Mesangial cell (primary cell): Measurements from ENCODE around the gene SOD3. TPM values are rescaled to one million over a fixed set of nuclear protein-coding genes. Genes with fewer than 3 reads are reported as not detected.

Experiments used
- total RNA-seq: library from RNA; depleted of rRNA; stranded (reverse); fragments of >200 nt; gene quantifications from 2 replicates; pipeline ENCODE4 v1.2.3, GENCODE V29; 2015

Gene SOD3, protein sequence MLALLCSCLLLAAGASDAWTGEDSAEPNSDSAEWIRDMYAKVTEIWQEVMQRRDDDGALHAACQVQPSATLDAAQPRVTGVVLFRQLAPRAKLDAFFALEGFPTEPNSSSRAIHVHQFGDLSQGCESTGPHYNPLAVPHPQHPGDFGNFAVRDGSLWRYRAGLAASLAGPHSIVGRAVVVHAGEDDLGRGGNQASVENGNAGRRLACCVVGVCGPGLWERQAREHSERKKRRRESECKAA
- 0.65 and 2.5 TPM in 2 replicates for total RNA-seq

GRCh38 chr4:24794916-24795665, at the start of gene SOD3:
TSS of gene SOD3 (plus strand) at chr4:24795573. CDS start at chr4:24799522, 3,949 bp downstream.

Other genes starting within 250 kb of the SOD3 start
- 48.9 and 92.1 TPM in 2 replicates for gene DHX15, start 211.0 kb upstream of the SOD3 start, total RNA-seq
- gene CCDC149, start 117.5 kb downstream of the SOD3 start, total RNA-seq = 1.6 and 4.9 TPM in 2 replicates
- under 0.01 and 0.13 TPM in 2 replicates for gene LGI2, start 235.4 kb downstream of the SOD3 start, total RNA-seq